NCI-H82 treated with DMSO at 0.1 percent for 48 hours (cell line): Measurements from ENCODE around the gene DENND2A.
"Not testable (repeated sequence)": the region's sequence is repeated elsewhere in the genome, so short reads cannot be mapped to it uniquely, and the experiment has no call there.

Source experiments
- DNase-seq: peaks from one replicate; lab custom pipeline; 2025; ENCODE audit not compliant: unreplicated experiment; lab: John Stamatoyannopoulos, UW

The DENND2A gene

DNA sequence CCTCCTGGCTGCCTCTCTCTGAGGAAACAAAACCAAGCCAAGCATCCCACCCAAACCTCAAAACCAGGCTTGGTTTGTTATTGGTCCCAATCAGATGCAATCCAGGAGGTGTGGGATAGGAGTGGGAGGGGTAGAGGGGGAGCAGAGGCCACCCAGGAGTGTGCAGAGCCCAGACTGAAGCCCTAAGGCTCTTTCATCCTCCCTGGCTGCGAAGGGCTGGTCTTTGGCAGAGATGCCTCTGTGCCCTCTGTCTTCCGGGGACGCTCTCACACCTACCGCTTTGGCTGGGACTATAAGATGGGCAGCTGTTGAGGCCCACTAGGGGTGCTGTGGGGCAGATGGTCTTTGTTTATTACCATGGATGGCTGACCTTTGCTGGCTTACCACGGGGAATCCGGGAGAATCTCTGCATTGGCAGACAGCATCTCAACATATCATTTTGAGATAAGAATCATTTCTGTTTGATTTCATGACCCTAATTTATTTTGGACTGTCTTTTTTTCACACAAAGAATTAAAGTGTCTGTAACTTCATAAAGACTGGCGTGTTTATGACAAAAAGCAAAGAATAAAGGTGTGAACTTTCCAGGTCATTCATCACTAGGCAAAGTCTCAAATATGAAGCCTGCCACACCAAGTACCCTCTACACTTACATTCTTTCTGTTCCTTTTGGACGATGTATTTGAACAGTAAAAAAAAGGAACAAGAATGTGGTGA is 6.5 kb upstream of the DENND2A start:
- peak; percentile 66 for DNase-seq

DNA sequence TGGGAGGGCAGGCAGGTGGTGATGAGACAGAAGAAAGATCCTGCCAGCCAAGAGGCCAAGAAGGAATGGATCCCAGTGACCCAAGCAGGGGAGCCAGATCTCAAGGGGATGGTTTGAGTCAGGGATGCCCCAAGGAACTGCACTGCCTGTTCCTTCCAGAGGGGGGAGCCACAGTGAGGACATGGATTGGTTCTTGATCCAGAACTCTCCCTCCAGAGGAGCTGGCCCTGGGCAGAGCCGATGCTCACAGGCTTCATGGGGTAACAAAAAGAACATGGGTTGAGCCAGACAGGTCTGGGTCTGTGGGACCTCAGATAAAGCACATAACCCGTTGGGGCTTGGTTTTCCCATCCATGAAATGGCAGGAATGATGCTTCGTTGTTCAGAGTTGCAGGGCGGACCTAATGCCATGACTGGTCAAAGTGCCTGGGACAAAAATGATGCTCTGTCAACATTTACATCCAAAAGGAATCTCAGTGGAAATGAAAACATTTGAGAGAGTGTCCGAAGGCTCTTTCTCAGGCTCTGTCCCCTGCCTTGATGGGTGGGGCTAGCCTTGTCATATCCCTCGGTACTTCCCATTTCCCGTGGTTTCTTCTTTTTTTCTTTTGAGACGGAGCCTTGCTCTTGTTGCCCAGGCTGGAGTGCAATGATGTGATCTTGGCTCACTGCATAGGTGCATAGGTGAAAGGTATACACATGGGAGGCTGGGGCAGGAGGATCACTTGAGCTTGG is 4.7 kb upstream of the DENND2A start:
- no peak for DNase-seq

DNA sequence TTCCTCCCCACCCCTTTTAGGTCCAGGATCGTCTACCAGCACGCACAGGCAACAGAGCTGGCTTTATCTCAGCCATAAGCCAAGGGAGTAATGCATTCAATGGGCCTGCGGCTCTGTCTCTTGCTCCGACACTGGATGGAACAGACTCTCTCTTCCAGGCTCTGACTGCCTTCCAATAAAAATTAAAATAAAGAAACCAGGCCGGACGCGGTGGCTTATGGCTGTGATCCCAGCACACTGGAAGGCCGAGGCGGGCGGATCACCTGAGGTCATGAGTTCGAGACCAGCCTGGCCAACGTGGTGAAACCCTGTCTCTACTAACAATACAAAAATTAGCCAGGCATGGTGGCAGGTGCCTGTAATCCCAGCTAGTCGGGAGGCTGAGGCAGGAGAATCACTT is 4.1 kb upstream of the DENND2A start:
- not testable (repeated sequence) for DNase-seq

DNA sequence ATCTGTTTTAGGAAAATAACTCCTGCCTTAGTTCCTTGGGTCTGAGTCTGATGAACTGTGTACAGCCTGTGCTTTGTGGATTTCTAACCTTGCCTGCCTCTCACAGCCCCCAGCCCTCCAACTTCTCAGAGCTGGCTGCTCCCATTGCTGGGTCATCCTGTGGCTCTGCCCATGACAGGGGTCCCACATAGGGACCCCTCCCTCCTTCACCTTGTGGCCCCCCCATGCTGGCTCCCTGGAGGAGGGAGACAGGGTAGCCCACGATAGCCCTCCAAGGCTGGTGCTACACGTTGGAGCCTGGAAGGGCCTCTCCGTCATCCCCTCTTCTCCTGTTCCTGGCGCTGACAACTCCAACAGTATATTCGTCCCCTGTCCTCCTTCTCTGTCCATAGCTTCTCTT is 2.8 kb upstream of the DENND2A start:
- no peak for DNase-seq

DNA sequence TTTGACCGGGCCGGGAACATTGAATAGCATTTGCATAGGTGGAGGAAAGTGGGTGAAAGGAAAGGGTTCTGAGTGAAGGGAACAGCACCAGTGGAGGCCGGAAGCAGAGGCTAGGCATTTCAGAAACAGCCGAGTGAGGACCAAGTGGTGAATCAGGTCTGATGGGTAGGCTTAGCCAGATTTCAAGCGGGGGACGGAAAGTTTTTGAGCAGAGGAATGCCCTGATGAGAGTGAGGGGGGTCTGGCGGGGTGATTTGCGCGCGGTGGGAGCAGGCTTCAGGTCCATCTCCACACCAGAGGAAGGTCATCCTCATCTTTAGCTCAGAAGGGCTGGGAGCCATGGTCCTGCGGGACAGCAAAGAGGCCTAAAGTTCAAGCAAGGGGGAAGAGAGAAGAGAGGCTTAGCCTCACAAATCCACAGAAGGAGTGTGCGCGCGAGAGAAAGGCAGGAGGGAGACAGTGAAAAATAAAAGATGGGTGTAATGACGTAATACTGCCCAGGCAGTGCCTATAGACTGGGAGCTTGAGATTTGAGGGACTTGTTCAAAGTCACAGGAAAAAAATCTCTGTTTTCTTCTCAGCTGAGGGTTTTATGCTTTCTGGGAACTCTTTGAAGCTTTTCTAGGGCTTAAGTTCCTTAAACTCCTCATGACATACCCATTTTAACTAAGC is 1.0 kb upstream of the DENND2A start:
- DNase-seq: no peak

DNA sequence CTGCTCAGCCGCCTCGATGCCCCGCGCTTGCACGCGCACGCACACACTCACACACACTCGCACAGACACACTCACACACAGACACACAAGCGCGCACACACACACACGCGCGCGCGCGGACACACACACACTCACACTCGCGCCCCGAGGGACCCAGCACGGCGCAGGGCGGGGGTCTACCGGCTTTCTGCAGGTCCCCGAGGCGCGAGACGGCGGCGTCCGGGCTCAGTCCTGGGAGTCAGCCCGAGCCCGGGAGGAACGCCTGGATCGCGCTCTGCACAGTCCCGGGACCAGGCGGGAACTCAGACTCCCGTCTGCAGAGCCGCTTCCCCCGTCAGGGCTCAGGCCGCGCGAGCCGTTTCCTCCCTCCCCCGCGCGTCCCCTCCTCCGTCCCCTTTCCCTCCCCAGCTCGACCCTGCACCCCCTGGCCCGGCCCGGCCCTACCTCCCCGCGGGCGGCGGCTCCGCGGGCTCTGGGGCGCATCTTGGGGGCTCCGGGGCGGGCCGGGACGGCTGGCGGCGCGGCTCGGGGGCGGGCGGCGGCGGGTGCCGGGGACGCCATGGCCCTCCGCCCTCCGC is 464 bp downstream of the DENND2A start:
- no peak for DNase-seq

DNA sequence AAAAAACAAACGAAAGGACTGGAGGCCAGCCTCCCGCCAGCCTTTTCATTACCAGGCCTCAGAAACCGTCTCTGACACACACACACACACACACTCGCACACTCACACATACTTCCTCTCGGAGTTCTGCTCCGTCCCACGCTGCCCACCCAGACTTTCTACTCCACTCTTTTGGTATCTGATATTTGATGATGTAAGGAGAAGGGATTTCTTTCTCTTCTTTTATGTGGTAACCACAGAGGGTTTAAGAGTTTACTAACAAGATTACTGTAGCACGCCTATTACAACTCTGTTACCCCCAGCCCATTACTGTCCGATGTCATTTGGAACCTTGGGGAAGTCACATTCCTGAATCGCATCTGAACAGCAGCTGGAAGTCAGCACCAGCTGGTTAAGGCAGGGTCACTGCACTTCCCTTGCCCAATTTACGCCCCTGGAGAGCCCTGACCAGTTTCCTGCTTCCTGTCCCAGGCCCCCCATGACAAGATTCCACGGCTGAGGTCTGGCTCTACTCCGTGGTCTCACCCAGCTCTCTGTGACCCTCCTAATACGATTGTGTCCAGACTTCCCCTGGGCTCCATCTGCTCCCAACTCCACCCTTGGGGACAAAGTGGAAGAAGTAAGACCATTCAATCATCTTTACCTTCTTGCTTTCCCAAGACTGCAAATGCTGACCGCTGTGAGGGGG is 1.1 kb downstream of the DENND2A start:
- peak; percentile 50 for DNase-seq

DNA sequence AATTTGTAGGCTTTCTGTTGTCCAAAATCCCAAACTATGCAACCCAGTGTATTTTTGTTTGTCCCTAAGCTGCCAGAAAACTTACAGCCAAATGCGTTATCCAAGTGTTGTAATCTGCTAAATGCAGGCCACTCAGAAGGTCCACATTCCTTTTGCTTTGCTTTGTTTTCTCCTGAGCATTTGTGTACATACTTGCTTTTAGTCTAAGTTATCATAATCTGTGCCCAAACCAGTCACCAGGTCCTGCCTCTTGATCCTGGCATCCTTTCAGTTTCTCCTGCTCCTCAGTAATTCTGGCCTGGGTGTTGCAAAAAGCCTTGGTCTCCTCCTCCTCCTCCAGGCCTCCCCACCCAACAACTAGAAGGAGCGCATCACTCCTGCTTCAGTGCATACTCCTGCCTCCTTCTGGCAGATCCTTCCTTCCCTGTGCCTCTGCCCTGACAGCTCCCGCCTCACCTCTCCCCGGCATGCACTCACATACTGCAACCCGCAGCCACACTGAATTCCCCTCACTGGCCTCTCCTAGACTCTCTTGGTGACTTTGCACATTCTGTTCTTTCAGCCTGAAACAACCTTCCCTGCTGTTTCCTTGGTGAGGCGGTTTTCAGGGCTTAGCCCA is 2.3 kb downstream of the DENND2A start:
- no peak for DNase-seq

DNA sequence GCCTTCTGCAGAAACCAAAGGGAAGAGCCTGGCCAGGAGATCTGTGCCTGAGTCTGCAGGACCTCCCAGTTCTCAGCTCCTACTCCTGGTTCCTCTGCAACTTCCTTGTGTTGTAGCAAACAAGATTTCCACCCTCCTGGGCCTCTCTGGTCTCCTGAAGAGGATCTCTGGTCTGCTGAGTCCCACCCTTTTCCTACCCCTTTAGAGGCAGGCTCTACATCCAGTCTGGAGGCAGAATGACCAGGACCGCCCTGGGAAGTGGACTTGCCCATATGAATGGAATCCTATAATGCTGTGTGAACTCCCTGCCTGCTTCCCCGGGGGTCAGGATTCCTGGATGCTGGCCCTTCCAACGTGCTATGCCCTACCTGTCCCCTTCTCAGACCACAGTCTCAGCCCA is 3.2 kb downstream of the DENND2A start:
- no peak for DNase-seq

DNA sequence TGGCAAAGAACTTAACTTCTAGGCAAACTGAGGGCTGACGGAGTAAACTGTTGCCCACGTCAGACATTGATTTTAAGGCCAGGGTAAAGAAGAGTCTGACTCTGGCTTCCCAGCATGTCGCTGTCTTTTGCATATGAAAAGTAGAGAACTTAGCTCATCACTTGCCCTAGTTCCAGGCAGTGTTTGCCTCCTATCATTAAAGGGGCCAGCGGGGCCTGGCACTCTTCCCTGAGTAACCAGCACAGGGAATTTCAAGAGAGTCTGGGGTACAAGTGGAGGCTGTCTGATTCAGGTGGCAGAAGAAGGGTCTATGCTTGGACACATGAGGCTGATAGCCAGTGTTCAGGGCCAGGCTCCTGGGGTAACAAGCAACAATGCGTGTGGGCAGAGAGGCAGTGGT is 4.8 kb downstream of the DENND2A start:
- no peak for DNase-seq

DNA sequence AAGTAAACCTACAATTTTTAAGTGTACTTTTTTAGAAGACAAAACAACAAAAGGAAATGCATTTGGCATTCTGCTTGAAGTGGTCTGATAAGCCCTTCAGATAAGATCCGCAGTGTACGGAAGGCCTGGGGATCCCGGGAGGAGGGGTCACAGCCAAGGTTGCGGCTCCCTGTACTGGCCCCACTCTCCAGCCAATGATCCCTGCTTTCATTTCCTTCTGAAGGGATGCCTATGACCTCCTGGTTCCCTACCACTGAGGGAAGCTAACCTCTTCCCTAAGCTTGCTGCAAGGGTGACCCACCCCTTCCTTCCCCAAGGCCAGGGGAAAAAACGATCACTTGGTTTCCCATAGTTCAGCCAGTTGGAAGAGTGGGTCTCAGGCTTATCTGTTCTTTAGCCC is 5.3 kb downstream of the DENND2A start:
- DNase-seq: no peak

DNA sequence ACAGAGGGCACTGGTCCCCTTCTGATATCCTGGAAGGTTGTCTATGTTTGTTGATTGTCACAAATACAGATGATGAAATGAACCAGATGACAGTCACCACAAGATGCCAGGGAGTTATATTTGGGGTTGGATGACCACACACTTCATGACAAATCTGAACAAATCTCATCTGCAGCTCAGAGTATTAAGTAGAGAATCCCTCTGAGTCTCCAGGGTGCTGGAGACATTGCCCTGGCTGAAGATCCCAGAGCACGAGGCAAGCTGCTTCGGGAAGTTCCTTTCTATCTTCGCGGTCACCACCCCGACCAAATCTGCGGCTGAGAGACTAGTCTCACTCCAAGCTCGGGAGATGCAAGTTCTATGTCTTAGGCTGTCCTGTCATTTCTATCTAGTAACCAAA is 9.0 kb downstream of the DENND2A start:
- DNase-seq: no peak

DNA sequence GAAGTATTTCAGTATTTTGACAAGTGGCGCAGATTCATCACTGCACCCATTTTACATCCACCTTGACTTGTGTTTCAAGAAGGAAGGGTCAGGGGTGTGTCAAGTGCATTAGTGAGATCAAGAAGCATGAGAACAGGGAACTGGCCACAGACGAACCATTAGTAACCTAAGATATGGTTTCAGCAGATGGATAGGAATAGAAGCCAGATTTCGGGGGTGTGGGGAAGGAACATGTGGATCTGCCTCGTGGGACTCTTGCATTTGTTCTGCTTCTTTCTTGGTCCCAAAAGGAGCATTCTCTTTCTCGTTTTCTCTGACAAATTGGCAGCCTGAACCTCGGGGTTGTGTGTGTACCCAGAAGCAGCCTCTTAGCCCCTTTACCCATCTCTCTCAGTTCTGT is 9.6 kb downstream of the DENND2A start:
- DNase-seq: no peak

DNA sequence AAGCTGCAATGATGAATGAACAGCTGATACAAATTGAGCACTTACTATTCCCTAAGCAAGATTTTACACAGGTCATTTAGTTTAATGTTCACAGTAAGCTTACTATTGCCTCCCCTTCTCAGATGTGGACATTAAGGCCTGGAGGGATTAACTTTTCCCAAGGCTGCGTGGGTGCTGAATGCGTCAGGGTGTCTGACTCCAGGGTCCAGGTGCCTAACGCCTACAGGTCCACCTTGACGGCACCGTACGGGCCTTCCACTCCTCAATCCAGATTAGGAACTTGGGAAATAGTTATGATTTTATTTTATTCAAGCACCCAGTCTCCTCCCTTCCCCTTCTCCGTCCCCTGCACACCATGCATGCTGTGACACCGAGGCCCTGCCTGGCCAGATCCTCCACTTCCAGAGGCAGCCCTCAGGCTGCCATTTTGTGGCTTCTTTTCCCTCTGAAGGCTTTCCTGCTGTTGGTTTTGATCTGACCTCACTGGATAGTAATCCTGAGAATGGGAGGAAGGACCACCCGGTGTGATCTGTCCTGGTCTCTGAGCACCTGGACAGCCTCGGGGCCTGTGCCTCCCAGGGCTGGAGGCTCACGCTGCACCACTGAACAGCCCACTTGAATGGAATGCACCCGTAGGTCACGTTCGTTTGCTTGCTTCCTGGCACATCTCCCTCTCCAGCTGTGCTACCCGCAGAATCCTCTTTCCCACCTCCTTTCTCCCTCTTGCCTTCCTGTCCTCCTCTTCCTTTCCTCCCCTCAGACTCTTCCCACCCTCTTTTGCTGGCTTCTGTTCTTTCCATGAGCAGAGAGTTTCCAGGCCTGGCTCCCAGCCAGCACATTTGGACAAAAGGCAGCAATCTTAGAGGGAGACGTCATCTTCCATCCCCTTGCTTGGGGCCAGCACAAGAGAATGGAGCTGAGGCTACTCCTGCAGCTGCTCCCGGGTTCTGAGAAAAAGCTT is 14.4 kb downstream of the DENND2A start:
- no peak for DNase-seq

DNA sequence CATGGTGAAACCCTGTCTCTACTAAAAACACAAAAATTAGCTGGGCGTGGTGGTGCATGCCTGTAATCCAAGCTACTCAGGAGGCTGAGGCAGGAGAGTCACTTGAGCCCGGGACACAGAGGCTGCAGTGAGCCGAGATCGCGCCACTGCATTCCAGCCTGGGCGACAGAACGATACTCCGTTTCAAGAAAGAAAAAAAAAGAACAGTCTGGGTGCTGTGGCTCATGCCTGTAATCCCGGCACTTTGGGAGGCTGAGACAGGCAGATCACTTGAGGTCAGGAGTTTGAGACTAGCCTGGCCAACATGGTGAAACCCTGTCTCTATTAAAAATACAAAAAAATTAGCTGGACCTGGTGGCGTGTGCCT is 15.4 kb downstream of the DENND2A start:
- DNase-seq: not testable (repeated sequence)

DNA sequence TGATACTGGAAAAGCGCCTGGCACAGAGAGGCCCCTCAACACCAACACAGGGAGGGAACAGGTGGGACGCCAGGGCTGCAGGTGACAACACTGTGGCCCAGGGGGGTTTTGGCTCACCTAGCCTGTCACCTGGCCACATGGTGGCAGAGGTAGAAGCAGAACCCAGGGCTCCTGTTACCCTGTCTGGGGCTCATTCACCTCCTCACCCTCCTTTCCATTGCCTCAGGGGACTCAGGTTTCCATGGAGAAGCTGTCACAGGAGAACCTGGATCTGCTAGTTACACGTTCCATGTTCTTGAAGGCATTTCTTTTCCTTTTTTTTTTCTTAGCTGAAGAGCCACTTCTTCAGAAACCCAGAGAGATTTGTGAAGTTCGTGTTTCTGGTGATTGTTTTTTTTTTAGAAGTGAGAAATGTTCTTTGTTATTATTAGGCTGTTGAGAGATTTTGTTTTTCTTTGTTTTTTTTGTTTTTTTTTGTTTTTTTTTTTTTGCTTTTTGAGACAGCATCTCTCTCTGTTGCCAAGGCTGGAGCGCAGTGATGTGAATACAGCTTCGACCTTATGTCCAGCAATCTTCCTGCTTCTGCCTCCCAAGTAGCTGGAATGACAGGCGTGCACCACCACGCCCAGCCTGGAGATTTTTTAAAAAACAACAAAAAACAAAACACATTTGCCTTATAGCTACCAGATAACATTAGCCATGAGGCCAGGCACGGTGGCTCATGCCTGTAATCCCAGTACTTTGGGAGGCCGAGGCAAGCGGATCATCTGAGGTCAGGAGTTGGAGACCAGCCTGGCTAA is 16.0 kb downstream of the DENND2A start:
- no peak for DNase-seq

DNA sequence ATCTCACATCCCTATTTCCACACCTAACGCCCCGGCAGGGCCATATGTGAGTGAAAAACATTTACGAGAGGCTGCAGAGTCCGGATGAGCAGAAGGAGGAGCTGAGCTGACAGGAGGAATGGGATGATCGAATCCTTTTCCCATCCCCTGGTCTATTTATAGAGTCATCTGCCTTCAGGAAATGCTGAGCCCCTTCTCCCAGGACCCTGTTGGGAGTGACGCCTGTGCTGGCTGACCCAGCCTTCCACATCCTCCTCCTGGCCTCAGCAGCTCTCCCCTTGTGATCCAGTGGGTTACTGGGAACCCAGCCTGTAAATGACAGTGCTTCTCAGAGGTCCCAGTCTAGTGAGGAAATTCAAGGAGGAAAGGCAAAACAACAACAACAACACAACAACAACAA is 16.6 kb downstream of the DENND2A start:
- no peak for DNase-seq

DNA sequence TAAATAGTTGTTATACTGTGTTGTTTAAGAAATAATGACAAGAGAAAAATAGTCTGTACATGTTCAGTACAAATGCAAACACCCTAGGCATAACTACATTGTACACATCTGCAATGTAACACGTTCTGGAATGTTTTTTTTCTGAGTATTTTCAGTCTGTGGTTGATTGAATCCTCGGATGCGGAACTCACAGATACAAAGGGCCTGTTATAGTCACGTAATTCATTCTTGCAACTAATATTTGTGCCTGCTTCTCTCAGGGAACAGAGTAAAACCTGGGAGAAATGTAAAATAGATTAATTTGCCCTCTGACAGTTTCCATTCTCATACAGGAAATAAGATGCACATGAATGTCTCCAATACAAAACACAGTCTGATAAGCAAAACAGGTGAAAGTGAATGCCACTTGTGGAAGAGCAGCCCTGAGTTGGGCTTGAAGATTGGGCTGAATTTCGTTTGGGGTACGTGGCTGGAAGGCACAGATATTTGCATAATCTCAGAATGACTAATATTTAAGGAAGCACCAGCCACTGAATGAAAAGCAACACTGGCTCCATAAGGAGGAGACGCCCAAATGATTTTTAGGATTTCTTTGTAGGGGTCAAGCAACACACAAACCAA is 19.1 kb downstream of the DENND2A start:
- no peak for DNase-seq
